ENCODE measurements around the gene TOR1AIP1.
"Not testable (repeated sequence)": the region's sequence is repeated elsewhere in the genome, so short reads cannot be mapped to it uniquely, and the experiment has no call there.

Gene TOR1AIP1

DNA sequence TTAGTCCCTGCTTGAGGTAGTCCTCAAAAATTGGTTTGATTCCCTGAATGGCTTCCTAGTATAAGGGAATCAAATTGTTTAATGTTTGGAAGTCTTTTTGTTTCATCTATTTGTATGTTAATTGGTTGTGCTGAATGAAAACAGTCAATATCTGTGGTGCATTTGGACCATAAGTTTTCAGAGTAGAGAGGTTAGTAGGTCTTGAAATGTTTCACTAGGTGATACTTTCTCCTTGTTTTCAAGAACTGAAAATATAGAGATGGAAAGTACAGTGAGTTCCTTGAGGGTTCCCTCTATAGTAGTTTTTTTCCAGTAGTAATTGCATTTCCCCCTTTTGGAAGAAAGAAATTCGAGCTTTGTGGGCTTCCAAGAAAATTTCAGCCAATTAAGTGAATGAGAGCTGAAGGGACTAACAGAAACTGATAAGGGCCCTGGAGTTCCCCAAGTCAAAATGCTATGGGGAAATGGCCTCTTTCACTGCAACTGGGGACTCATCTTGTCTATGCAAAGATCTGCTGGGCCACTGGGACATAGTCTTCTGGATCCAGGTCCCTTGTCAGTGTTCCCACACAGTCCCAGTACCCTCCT lies 53.9 kb downstream of the TOR1AIP1 start:
- DNase-seq (ENCODE audit: low read depth in 1 of 2, low spot score in 1 of 2) = no peak

DNA sequence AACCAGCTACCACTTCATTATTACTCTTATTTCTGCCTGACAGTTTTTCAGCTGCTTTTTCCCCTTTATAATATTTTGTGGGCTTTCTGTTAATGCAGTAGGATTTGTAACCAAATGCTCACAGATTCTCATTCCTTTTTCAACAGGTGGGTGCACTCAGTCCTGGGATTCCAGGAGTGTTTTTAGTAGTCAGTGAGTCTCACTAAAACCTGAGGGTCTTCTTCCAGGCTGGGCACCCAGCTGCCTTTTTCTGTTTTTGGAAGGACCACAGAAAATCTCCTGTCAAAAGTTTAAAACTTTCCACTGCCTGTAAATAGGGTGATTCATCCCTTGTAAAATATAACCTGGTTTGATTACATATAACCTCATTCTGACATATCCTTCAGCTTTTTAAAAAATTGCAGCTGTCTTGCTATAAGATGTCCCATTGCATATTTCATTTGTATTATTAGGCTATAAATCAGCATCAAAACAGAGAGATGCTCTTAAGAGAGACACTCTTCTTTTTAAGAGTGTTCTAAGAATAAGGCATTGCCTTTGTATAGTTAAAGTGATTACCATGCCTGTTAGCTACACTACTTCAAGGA lies 55.7 kb downstream of the TOR1AIP1 start:
- DNase-seq (ENCODE audit: low read depth in 1 of 2, low spot score in 1 of 2) = no peak

DNA sequence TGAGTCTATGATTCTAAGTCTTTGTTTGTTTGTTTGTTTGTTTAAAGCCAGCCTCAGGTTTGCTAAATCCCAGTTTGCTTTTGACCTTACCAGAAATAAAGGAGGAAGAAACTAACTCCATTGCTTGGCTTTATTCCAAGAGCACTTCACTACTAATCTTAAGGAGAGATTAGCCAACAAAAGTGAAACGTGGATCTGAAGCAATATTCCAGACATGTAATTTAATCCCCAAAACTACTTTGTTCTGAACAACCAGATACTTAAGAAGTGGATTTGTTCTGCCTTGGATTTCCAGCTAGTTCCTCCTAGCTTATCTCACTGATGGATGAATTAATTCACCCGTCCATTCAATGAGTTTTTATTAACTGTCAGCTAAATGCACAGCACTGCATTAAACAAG lies 56.7 kb downstream of the TOR1AIP1 start:
- DNase-seq (ENCODE audit: low read depth in 1 of 2, low spot score in 1 of 2) = no peak

DNA sequence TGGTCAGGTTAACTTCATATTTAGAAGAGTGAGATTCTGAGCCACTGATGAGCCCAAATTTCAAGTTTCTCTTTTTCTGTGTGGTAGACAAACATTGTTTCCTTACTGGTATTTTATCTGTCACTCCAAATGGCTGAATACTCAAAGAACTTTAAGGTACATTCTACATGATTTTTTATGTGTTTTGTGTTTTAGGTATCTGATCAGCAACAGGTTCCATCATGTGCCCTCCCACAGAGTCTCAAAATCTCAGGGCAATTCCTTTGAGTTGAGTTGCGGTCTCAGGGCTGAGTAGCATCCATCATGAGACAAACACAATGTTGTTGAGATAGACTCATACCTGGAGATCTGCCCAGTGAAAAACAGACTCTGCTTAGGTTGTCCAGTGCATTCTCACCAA lies 57.9 kb downstream of the TOR1AIP1 start:
- DNase-seq (ENCODE audit: low read depth in 1 of 2, low spot score in 1 of 2) = no peak

DNA sequence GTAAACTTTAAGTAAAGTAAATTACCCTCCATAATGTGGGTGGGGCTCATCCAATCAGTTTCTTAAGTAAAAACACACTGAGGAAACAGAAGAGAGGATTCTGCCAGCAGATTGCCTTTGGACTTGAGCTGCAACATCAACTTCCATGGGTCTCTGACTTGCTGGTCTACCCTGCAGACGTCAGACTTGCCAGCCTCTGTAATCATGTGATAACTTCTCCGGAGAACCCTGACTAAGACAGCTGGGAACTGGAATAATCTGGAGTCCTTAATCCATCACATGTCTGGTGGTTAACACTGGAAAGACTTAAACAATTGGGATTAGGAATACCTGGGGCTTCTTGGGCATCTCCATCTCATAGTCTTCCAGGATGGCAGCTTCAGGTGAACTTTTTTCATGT lies 59.4 kb downstream of the TOR1AIP1 start:
- no peak for DNase-seq (ENCODE audit: low read depth in 1 of 2, low spot score in 1 of 2)

DNA sequence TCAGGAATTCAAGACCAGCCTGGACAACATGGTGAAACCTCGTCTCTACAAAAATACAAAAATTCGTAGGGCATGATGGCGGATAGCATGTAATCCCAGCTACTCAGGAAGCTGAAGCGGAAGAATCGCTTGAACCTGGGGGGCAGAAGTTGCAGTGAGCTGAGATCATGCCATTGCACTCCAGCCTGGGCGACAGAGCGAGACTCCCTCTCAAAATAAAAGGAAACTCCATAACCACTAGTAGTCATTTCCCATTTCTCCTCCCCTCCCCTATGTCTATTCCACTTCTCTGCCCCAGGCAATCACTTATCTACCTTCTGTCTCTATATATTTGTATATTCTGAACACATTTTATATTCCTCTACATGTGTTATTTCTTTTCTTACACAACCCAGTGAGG lies 68.6 kb downstream of the TOR1AIP1 start:
- DNase-seq (ENCODE audit: low read depth in 1 of 2, low spot score in 1 of 2) = no peak

DNA sequence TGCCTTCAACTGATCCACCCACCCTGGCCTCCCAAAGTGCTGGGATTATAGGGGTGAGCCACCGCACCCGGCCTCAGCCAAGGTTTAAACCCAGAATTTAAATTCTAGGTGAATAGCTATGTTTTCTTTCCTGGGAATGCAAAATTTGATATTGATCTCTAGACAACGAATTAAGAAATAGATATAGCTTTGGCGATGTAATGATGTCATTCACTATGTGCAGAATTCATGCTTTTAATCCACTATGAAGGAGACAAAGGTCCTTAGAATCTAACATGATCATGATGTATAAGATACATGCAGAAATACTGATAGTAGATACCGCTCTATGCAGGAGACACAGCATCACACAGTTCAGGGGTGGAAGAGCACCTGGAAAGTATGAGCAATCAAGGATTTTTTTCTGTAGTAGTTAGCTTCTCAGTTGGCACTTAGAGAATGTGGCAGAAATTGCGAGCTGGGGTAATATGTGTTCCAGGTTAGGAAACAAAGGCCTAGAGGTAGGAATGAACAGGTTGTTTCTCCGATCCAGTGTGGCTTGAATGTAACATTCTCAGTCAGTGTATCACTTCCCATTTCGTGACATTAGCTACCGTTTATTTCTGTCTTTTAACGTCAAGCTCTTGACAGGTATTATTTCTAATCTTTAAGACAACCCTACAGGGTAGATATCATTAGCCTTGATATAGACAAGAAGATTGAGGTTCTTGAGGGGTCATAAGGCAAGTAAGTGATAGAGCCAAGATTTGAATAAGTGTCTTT lies 69.5 kb downstream of the TOR1AIP1 start:
- no peak for DNase-seq (ENCODE audit: low read depth in 1 of 2, low spot score in 1 of 2)

DNA sequence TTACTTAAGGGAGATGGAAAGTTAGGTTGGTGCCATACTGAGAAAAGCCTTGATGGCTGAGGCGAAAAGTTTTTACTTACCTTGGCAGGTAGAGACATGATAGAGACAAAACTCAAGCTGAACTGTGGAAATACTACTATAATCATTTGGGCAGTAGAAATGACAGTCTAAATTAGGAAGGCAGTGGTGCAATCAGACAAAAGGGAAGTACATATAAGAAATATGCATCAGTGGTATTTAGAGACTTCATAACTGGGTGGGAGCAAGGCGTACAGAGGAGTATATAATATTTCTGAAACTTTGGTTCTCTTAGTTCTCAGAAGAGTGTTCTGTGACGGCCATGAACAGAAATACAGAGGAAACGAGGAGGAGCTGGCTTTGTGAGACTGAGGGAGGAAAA lies 70.1 kb downstream of the TOR1AIP1 start:
- DNase-seq (ENCODE audit: low read depth in 1 of 2, low spot score in 1 of 2) = no peak

DNA sequence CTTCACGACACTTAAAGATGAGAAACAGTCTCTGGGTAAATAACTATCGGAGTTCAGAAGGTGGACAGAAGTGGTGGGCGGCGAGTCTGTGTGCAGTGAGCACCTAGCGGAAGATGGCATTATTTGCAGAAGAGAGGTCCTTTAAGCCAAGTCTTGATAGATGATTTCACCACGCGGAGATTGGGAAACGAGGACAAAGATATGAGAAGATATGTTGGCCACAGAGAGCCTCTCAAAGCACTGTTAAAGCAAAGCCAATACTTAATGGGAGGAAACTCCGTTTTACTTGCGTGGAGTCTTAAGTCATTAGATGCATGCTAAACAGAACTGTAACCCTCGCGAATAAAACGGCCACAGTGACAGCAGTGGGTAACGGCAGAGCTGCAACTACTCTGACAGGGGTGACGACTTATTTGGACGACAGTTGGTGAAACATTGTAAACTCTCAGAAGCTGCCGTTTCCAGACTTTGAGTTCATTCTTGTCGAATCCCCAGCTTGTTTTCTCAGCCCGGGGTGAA lies 71.9 kb downstream of the TOR1AIP1 start:
- peak in 1 of 2 donors; percentile 6 for DNase-seq (ENCODE audit: low read depth in 1 of 2, low spot score in 1 of 2)

DNA sequence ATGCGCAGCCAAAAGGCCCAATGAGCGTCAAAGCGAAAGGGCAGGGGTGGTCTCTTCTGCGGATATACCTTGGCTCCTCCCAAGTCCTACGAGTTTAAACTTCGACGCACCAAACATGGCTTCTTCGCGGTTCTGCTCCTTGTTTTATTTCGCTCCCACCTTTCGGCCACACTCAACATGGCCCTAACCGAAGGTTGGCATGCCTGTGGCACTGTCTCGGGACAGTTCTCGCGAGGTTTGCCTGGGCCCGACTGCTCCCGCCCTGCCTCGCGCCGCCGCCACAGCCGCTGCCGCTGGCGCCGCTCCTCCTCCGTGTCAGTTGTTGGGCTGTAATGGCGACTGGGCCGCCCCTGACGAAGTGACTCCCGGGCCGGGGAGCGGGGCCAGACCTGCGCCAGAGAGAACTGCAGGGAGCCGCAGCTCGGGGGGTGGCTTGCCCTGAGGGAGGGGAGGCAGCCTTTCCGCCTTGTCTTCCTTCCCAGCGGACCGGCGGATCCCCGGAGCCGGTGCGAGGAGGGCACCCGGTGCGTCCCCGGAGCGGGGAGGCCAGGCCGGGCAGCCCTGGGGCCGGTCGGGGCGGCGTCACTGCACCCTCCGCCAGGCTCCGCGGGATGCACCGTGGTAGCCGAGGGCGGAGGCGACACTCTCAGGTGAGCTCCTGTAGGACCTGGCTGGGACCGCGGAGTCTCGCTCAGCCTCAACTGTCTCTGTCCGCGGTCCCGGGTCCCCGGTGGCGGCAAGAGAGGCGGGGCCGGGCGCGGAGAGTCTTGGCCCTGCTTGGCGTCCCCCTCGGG lies 72.6 kb downstream of the TOR1AIP1 start, which contains the start of gene CEP350:
Gene CEP350, plus strand, starts transcription at position 318 of the 794 bp plus-strand sequence. CDS start 31,372 bp downstream, outside the sequence.
- peak; percentile 93 to 94 for DNase-seq (ENCODE audit: low read depth in 1 of 2, low spot score in 1 of 2)

DNA sequence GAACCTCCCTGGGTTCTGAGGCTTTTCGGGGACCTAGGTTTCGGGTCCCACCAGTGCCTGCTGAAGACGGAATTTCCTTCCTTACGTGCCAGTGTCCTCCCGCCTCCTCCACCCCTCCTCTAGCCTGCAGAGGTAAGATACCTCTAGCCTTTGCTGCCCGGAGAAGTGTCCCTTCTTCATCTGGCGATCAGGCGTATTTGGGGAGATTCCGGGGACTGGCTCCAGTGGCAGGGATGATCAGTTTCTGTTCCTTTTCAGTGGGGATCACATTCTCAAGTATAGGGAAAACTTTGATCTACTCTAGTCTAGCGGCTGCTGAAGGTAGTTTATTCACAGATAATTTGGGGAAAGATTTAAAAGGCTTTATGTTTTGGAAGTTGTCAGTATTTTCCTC lies 73.2 kb downstream of the TOR1AIP1 start:
- DNase-seq (ENCODE audit: low read depth in 1 of 2, low spot score in 1 of 2) = no peak

DNA sequence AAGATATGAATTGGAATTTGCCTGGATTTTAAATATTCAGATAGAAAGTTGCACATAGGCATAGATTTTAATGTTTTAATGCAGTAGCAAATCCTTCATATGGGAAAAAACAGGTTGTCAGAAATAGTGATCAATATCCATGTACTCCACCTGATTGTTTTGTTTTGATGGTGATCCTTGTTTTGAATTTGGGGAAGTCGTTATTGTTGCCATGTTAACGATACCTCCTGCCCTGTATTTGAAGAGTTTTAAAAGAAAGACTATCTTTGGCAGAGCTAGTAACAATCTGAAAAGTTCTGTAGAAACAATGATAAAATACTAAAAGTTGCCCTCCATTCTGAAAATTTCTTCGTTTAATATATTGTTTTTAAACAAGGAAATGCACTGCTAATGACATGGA lies 73.6 kb downstream of the TOR1AIP1 start:
- no peak for DNase-seq (ENCODE audit: low read depth in 1 of 2, low spot score in 1 of 2)

DNA sequence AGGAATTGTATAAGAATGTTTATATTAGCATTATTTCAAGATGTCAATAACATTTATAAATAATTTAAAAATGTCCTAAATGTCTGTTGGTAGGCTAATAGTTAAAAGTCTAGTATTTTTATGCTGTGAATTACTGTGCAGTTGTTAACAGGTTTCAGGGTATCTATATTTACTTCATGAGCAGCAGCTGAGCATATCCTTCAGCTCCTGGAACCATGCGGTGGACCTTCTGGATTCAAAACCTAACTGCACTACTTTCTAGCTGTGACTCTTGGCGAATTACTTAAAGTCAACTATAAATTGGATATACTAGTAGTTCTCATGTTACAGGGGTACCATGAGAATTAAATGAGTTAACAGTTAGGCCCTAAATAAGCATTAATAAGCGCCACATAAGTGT lies 76.3 kb downstream of the TOR1AIP1 start:
- DNase-seq (ENCODE audit: low read depth in 1 of 2, low spot score in 1 of 2) = no peak

DNA sequence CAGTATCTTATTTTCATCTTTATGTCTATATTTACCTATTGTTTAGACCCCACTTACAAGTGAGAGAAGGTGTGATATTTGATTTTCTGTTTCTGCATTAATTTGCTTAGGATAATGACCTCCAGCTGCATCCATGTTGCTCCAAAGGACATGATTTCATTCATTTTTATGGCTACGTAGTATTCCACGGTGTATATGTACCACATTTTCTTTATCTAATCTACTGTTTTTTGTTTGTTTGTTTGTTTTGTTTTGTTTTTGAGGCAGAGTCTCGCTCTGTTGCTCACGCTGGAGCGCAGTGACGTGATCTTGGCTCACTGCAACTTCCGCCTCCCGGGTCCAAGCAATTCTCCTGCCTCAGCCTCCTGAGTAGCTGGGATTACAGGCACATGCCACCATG lies 80.1 kb downstream of the TOR1AIP1 start:
- DNase-seq (ENCODE audit: low read depth in 1 of 2, low spot score in 1 of 2) = not testable (repeated sequence)

DNA sequence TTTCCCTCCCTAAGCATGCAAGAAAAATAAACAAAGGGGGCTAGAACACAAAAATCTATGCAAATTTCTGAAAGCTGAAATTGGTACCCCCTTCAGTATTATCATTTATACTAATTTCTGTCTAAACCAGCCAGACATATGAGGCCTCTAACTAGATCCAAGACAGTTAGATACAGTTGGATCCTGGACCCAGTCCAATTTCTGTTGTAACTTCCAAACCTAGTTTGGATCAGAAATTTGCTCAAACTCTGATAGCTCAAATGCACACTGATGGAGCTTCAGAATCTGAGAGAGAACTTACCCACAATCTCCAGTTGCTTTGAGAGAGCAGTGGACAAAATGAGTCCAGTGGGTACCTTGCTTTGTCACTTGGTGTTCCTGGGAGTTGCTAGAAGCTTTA lies 84.5 kb downstream of the TOR1AIP1 start:
- DNase-seq (ENCODE audit: low read depth in 1 of 2, low spot score in 1 of 2) = no peak

DNA sequence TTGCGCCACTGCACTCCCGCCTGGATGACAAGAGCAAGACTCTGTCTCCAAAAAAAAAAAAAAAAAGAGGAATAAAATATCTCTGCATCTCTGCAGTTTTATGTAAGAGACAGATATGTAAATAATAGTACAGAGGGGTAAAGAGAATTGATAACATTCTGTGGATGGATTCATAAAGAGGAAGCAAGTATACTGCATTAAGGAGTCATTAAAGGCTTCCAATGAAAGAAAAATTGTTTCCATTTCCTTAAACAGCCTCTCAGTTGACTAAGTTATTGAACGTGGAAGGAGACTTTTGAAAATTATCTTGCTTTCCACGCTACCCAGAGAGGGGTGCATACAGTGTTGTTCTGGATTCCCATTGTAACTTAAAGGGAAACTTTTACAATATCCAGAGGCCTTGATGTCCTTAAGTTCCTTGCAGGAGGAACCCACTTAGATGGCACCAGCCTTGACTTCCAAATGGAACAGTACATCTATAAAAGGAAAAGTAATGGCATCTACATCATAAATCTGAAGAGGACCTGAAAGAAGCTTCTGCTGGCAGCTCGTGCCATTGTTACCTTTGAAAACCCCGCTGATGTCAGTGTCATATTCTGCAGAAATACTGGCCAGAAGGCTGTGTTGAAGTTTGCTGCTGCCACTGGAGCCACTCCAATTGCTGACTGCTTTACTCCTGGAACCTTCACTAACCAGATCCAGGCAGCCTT lies 86.4 kb downstream of the TOR1AIP1 start:
- DNase-seq (ENCODE audit: low read depth in 1 of 2, low spot score in 1 of 2) = no peak

DNA sequence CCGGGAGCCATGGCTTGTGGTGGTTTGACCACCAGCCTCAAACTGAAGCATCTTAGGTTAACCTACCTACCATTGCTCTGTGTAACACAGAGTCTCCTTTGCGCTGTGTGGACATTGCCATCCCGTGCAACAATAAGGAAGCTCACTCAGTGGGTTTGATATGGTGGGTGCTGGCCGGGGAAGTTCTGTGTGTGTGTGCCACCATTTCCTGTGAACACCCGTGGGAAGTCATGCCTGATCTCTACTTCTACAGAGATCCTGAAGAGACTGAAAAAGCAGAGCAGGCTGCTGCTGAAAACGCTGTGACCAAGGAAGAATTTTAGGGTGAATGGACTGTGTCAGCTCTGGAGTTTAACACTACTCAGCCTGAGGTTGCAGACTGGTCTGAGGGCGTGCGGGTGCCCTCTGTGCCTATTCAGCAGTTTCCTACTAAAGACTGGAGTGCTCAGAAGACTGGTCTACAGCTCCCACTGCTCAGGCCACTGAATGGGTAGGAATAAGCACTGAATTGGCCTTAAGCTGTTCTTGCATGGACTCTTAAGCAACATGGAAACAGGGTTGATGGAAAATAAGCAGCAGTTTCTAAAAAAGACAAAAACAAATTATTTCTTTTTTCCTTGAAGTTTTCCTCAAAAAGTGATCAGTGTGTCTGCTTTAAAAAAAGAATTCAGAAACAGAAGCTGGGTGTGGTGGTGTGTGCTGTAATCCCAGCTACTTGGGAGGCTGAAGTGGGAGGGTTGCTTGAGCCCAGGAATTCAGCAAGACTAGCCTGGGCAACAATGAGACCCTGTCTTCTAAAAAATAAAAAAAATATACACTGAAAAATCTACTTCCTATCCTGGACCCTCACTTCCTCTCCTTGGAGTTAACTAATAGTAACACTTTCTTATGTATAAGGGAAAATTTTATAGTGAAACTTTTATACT lies 87.2 kb downstream of the TOR1AIP1 start:
- no peak for DNase-seq (ENCODE audit: low read depth in 1 of 2, low spot score in 1 of 2)
